ENCODE results near the gene PCNA. TPM values are rescaled to one million over a fixed set of nuclear protein-coding genes. Genes with fewer than 3 reads are reported as not detected.
A peak's percentile ranks its signal among the peaks of the same experiment; 100 is the strongest.

Gene PCNA
- total and polyA plus RNA-seq, 10 donors, result 39.6 to 106 (median 52.0) TPM

DNA sequence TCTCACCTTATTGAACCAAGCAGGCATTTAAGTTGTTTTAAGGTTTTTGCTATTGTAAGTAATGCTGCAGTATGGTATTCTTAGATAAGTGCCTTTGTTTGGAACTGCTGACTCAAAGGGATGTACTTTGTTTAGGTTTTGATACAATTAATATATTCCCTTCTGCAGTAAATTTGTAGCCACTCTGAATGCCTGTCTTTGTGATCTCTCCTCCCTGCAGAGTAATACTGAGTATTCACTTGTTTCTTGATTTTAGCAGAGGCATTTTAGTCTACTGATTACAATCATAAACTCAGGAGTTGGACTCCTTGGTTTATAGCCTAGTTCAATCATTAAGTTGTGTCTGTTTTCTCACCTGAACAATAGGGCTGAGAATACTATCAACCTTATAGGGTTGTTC, 20.4 kb upstream of the PCNA start:
- Histone ChIP-seq H3K27ac (no peak overlapping the region), H3K4me1 (peaks cover 3 to 77% (median 48%) of the 10 kb centered on the region in 6 donors), H3K36me3 (peaks cover 0 to 19% (median 0%) of the 10 kb centered on the region in 6 donors), H3K9me3 (no peaks in the 10 kb centered on the region), H3K27me3 (replicated peaks in 1 of 7) (no peaks in the 10 kb centered on the region), H3K4me3 (no peak overlapping the region)
- DNase-seq, result no peak
- TF ChIP-seq POLR2A (IDR thresholded peaks at IDR 0.05) (no peak), POLR2AphosphoS5 (IDR thresholded peaks at IDR 0.05) (no peak), CTCF (IDR thresholded peaks at IDR 0.05 in 8 of 11, conservative IDR thresholded peaks at IDR 0.05 in 3 of 11) (no peak)
- intact Hi-C loops (cut with DNase I; ENCODE audit: low total_unique reads), result no loop called here

GRCh38 chr20:5136096-5136495, 16.3 kb upstream of the PCNA start:
- Histone ChIP-seq H3K27ac (peak overlapping the region in 1 of 8 donors; percentile 5), H3K4me3 (no peak overlapping the region), H3K9me3 (no peaks in the 10 kb centered on the region), H3K4me1 (peaks cover 0 to 68% (median 34%) of the 10 kb centered on the region in 6 donors), H3K27me3 (replicated peaks in 1 of 7) (no peaks in the 10 kb centered on the region), H3K36me3 (peaks cover 0 to 38% (median 2%) of the 10 kb centered on the region in 6 donors)
- no peak for TF ChIP-seq CTCF (IDR thresholded peaks at IDR 0.05 in 8 of 11, conservative IDR thresholded peaks at IDR 0.05 in 3 of 11)
- no peak for TF ChIP-seq POLR2A (IDR thresholded peaks at IDR 0.05)
- TF ChIP-seq POLR2AphosphoS5 (IDR thresholded peaks at IDR 0.05), result no peak
- no peak for DNase-seq
- intact Hi-C loops (cut with DNase I; ENCODE audit: low total_unique reads), result no loop called here
- 71 to 82% (median 80%) methylated on average over 4 of the region's 4 CpGs for WGBS, 5 donors

- peaks cover 0 to 42% (median 2%) of the 10 kb centered on the region in 6 donors for H3K36me3 ChIP-seq
- no peaks in the 10 kb centered on the region for H3K27me3 ChIP-seq (replicated peaks in 1 of 7)
- WGBS, 5 donors, result 48 to 82% (median 75%) methylated on average over 4 of the region's 4 CpGs
- H3K4me3 ChIP-seq, result no peak overlapping the region
- H3K4me1 ChIP-seq, result peaks cover 0 to 68% (median 32%) of the 10 kb centered on the region in 6 donors
- H3K27ac ChIP-seq, result peak overlapping the region in 3 of 8 donors; percentile 1 to 13 (median 5)
- no peak for DNase-seq
- TF ChIP-seq POLR2AphosphoS5 (IDR thresholded peaks at IDR 0.05), result no peak
- H3K9me3 ChIP-seq, result no peaks in the 10 kb centered on the region
- intact Hi-C loops (cut with DNase I; ENCODE audit: low total_unique reads), result no loop called here
Observed at GRCh38 chr20:5135363-5136012, 15.7 kb upstream of the PCNA start.

DNA sequence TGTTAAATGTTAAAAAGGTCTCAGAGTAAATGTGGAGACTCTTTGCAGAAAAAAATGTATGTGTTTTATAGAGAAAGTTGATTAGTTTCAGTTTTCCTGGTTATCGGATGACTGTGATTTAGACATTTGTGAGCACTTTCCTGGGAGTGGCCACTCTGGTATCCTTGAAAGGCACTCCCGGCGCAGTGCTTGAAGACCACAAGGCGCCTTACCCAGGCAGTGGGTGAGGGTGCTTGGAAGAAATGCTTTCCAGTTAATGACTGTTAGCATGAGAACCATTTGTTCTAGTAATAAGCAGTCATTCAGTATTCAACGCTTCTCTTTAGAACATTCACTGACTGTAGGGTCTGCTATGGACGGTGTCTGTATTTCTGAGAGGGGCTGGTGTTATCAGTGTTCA, 14.2 kb upstream of the PCNA start:
- H3K36me3 ChIP-seq, result peaks cover 0 to 57% (median 2%) of the 10 kb centered on the region in 6 donors
- WGBS, 5 donors, result 81 to 92% (median 84%) methylated on average over 6 of the region's 6 CpGs
- no peak overlapping the region for H3K27ac ChIP-seq
- no peaks in the 10 kb centered on the region for H3K9me3 ChIP-seq
- intact Hi-C loops (cut with DNase I; ENCODE audit: low total_unique reads), result no loop called here
- no peak for DNase-seq
- H3K4me3 ChIP-seq, result no peak overlapping the region
- no peak for TF ChIP-seq CTCF (IDR thresholded peaks at IDR 0.05 in 8 of 11, conservative IDR thresholded peaks at IDR 0.05 in 3 of 11)
- TF ChIP-seq POLR2AphosphoS5 (IDR thresholded peaks at IDR 0.05), result no peak
- no peak for TF ChIP-seq POLR2A (IDR thresholded peaks at IDR 0.05)
- H3K4me1 ChIP-seq, result peaks cover 0 to 78% (median 36%) of the 10 kb centered on the region in 6 donors
- H3K27me3 ChIP-seq (replicated peaks in 1 of 7), result no peaks in the 10 kb centered on the region
